Sciatic nerve (tissue), 2 donors: ENCODE measurements around the gene CRABP1. TPM values are rescaled to one million over a fixed set of nuclear protein-coding genes. Genes with fewer than 3 reads are reported as not detected.

ENCODE experiments used
- ATAC-seq: fragments of 200-7000 bp; cut with Tn5 transposase; one replicate; pipeline ENCODE4 v1.9.1; 2020; ENCODE audit warnings: mild to moderate bottlenecking, moderate library complexity
- DNase-seq: peaks from one replicate; pipeline ENCODE4 v3.0.0-alpha.2; 2020; ENCODE audit warnings: low spot score
- intact Hi-C: fragments of 100-400 bp; cut with DNase I; formaldehyde crosslinking; loops from one replicate; pipeline ENCODE4 v1.14.2; 2022
- total RNA-seq: library from RNA; stranded (reverse); fragmentation: NEBNext Ultra II Directional; extraction: Animal tissue kit (Norgen Biotek cat#: 25700); gene quantifications from one replicate; pipeline ENCODE4 v1.2.1, GENCODE V29; 2021
- donor health status: DM: no; HTN: no; CAD: no.
- donor health status: DM: no; HTN: no; CAD: no.

Gene CRABP1
- total RNA-seq, 1 donor from 2014 or later, result 28.8 TPM

DNA sequence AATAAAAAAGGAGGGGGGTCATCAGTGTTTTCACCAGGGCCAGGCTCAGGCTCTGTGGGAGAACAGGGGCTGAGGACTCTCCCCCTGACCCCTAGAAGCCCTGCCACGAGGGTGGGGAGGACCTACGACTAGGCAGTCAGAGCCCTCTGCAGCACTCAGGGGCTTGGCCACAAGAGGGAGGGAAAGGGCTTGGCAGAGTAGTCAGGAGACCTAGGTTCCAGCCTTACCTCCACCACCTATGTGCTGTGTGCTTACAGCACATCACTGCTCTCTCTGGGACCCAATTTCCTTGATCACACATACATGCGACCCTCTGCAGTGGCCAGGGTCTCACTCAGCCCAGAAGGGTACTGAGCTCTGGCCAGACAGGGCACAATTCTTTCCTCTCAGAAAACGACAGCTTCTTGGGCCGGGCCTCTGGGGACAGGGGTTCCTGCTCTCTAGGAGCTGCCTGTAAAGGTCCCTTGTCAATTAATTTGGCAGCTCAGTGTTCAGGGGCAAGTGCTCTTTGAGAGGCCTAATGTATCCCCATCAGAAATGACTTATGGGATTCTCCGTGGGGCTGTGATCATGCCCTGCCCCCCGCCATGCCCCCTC is 24.4 kb upstream of the CRABP1 start:
- ATAC-seq (no peak), DNase-seq (peak; percentile 44)
- intact Hi-C loops, result loop anchor here (5.0 kb wide), 1 partner anchor 1127 kb away; no protein-coding TSS in a partner anchor

DNA sequence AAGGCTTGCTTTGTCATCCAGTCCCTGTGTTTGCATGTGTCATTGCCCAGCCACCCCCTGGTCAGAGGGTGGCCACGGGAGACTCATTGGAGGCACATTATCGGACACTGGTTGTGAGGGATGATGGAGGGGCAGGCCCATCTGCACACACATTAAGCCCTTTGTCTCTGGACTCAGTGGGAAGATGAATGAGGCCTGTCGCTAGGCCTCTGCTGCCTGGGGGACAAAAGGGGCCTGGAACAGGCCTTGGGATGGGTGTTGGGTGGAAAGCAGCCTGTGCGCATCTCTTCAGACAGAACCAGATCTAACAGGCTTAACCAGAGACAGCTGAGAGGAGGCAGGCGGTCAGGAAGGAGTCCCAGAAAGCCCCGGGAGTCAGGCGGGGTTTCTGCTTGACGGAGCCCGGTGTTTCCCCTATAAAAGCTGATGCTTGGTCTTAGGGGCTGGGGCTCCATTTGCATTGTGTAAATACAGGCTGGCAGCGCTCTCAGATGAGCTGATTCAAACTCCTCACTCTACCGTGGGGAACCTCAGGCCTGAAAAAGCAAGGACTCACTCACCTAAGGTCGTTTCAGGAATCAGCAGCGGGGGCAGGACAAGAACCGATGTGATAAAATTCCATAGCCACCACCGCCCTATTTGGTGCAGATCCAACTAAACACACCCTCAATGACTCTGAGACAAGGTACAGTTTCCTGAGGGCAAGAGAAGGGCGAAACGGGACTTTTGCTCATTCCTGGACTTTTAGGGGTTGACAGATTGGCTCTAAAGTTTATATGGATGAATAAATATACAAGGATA is 23.7 kb upstream of the CRABP1 start:
- ATAC-seq (peak; percentile 46), DNase-seq (no peak)
- intact Hi-C loops, result loop anchor here (5.0 kb wide), 1 partner anchor 1126 kb away; no protein-coding TSS in a partner anchor

DNA sequence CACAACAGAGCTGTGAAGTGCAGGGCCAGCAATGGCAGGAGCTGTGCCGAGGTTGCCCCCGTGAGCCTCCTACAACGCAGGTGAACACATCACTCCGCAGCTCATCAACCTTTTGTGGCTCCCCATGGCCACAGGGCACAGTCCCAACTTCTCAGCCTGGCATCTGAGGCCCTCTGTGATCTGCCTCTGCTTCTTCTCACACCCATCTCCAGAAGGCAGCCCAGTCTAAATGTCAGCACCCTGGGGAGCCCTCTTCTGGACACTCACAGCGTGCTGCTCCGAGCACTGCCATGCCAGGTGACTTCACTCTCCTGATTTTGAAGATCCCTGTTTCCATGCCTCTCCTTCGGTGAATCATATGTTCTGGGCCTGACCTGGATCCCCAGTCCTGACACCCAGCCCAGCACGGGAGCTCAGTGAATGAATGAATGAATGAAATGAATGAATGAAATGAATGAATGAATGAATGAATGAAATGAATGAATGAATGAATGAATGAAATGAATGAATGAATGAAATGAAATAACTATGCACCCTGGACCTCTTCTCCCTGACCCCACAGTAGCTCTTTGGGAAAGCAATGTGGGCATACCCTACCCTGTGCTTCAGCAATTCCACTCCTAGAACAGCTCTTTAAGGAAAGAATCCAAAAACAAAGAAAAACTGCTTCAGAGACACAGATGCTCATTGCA is 22.9 kb upstream of the CRABP1 start:
- intact Hi-C loops, result loop anchor here (5.0 kb wide), 1 partner anchor 1125 kb away; no protein-coding TSS in a partner anchor
- DNase-seq, result no peak
- no peak for ATAC-seq

DNA sequence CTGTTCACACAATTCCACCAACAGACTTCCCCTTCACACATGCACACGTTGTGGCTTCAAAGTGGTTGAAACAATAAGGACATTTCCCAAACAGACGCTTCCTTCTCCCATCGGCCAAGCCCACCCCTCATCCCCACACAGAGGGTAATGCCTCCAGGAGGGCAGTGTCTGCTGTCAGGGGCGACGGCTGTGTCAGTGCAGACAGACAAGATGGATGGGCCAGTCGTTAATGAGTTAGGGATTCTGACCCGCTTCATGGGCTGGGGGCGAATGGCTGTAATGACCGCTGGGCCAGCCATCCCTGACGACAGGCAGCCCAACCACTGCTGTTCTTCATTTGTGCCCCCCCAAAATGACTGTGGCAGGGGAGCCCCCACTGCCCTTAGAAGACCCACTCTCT is 20.6 kb upstream of the CRABP1 start:
- intact Hi-C loops, result loop anchor here (5.0 kb wide), 1 partner anchor 1123 kb away; no protein-coding TSS in a partner anchor
- ATAC-seq (no peak), DNase-seq (no peak)

DNA sequence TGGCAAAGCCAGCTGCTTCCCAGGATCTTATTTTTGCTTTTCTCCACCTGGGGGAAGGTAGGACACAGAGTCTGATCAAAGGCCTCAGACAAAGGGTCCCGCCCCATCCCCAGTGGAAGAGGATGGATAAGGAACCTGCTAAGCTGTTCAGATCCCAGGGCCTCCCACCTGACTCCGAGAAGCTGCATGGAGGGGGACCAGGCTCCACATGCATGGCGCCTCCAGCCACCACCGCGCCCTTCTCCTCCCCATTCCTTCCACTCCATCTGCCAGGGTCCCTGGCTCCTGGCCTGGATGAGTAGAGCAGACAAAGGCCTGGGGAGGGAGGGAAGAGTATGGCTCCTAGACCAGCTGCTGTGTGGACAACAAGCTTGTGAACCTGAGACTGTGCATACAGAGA is 20.0 kb upstream of the CRABP1 start:
- DNase-seq, result no peak
- no peak for ATAC-seq

DNA sequence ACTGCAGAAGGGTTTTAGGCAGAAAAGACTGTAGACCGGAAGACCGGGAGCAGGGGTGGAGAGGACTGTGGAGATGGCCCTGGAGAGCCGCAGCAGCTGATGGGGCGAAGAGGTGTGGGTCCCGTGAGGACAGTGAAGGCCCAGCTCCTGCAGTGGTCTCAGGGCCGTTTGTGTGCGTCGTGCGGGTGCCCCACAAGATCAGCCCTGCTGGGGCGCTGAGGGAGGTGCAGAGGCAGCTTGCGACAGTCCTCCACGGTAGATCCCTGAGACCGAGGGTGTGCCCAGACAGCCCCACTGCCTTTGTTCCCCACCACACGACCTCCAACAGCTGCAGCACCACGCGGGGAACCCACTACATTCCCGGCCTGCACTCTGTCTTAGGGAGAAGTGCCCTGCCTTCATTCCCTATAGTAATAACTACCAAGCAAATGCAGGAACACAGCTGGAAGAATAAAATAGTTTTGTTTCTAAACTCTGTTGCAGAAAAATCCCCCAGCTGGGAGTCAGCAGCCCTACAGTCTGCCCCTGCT is 19.0 kb upstream of the CRABP1 start:
- intact Hi-C loops, result no loop called here
- ATAC-seq, result no peak
- no peak for DNase-seq

More for the DNA sequence above, 20.0 kb upstream of the CRABP1 start:
- intact Hi-C loops, result no loop called here

DNA sequence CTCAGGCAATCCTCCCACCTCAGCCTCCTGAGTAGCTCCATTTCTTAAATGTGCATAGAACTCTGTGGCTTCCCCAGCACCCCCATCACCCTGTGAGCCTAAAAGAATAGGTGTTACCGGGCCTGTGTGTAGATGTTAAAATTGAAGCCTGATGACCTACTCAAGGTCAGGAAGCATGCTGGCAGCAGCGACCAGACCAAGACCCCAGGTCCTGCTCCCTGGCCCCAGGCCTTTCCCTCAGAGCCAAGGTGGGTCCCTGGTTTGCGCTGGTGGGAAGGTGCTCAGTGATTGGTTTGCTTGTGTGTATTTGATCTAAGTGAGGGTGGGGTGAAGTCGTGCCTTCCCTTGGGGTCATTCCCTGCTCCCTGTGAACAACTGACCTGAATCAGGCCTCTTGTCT is 18.4 kb upstream of the CRABP1 start:
- ATAC-seq (no peak), DNase-seq (no peak)
- intact Hi-C loops, result no loop called here

DNA sequence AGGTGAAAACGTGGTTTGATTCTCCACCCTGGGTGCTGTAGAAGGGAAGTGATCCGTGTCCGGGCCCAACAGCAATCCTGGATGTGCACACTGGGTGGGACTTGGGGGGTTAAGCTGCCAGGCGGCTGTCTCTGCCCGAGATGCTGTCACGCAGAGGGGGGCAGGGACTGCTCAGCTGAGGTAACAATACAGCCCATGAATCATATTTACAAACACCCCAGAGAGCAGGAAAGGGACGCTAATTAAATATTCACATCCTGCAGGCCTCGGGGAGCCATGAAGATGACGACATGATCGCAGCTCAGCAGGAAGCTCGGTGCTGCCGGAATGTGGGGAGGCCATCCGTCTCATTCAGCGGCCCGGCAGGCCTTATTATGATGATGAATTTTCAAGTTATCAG is 17.9 kb upstream of the CRABP1 start:
- DNase-seq, result no peak
- ATAC-seq, result no peak
- intact Hi-C loops, result no loop called here

DNA sequence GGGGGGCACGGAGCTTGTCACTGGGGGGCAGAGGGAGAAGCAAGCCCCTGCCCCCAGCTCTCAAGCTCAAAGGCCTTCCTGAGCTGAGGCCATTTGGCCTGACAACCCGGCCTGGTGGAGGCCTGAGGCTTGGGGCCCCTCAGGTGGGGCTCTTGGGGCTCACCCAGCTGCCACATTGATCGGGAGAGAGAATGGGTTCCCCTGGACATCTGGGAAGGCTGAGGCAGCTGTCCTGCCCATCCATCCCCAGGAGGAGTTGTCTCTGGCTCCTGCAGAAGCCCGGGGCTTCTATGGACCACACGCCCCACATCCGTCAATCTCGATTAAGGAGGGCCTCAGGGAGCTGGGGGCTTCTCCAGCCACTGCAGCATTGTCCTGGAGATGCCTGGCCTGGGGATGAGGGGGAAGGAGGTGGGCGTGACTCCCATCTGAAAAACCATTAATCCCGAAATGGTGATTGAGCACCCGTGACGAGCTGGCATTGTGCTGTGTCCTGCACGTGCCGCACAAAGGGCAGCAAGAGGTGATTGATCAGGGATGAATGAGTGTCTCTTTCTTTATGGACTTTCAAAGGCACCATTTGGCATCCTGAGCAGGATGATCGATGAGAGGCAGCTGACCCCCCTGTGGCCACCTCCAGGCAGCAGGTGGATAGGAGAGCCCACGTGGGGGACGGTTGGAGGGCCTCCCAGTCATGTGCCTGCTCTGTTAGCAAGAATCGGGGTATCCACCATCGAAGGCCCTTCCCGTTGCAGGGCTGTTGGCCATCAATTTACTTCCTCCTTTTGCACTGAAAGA is 17.2 kb upstream of the CRABP1 start:
- ATAC-seq (no peak), DNase-seq (no peak)
- intact Hi-C loops, result no loop called here

DNA sequence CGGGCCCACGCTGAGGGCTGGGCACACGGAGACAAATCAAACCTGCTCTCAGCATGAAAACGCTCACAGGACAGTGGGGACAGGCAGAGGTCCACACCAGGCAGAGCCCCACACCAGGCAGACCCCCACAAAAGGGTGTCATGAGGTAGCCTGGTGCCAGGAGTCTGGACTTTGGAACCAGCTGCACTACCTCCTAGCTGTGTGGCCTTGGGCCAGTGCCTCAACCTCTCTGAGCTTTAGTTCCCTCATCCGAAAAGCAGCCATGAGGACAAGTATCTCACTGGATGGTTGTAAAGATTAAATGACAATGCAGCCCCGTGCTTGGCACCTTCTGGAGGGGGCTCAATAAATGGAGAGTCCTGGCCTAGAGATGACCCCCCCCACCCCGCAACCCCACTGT is 16.5 kb upstream of the CRABP1 start:
- no peak for ATAC-seq
- DNase-seq, result no peak
- intact Hi-C loops, result no loop called here

DNA sequence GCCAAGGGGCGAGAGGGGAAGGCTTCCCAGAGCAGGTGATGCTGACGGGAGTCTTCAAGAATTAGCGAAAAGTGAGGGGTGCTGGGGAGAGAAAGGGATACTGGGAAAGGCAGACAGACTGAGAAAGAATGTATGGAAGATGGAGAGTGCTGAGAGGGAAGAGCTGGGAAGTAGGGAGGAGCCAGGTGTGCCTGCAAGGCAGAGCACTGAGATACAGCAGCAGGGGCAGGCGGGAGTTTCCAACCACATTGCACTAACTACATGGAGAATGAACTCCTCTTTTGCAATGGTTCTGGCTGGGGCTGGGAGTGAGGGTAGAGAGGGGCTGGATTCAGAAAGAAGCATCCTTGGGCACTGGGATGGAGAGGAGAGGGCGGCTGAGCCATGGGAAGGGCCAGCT is 16.0 kb upstream of the CRABP1 start:
- DNase-seq (no peak), ATAC-seq (no peak)
- intact Hi-C loops, result no loop called here

DNA sequence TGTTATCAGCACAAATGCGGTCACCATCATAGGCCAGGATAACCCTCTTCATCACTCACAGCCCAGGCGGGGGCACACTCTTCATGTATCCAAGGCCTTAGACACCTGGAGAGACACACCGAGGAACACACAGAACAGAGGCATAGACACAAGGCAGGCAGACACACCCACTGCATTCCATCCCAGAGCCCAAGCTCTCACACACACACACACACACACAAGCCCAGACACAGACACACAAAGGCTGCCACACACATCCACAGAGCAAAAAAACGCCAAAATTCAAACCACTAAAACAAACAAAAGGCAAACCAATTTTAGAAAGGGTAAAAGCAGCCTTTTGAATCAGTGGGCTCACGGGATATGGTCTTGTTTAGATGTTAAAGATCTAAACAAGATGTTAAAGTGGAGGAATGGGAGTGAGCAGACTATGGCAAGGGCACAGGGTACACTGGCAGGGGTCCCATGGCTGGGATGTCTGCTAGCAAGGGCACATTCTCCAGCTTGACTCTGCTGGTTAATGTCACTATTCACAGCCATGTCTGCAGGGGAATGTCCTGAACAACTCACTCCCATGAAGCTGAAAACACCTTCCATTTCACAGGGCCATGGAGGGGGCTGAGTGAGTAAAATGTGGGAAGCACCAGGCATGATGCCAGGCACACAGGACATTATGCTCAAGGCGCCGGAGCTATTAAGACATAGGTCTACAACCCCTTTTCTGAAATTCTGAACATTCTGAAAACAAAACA is 14.9 kb upstream of the CRABP1 start:
- no peak for ATAC-seq
- intact Hi-C loops, result no loop called here
- no peak for DNase-seq

DNA sequence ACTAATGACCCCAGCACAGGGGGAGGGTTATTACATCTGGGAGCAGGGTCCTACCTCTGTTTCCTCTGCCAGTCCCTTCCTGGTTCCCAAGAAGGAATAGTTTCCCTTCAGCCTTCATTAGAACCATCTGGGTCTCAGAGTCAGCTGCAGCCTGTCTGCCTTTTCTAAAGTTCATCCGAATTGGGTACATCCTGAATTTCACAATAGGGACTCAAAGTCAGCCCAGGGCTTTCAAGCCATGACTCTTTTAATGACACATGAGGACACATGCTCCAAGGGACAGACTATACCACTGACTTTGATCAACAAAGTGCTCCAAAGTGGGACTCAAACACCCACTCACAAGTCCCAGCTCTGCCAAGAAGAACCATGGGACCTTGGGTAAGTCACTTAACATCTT is 12.7 kb upstream of the CRABP1 start:
- no peak for DNase-seq
- ATAC-seq, result peak; percentile 65
- intact Hi-C loops, result no loop called here

DNA sequence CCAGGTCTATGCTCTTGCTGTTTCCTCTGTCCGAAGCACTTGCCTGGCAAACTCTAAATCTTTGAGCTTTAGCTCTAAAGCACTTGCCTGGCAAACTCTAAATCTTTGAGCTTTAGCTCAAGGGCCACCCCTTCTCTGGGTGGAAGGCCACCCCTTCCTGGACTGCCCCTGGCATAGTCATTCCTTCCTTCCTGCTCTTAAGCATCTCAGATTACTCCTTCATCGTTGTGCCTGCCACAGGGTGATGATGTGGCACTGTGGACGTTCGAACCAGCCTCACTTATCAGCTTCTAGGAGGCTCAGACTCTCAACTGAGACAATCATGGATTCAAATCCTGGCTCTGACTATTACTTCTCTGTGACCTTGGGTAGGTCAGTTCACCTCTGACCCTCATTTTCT is 10.5 kb upstream of the CRABP1 start:
- intact Hi-C loops, result no loop called here
- ATAC-seq (no peak), DNase-seq (no peak)

DNA sequence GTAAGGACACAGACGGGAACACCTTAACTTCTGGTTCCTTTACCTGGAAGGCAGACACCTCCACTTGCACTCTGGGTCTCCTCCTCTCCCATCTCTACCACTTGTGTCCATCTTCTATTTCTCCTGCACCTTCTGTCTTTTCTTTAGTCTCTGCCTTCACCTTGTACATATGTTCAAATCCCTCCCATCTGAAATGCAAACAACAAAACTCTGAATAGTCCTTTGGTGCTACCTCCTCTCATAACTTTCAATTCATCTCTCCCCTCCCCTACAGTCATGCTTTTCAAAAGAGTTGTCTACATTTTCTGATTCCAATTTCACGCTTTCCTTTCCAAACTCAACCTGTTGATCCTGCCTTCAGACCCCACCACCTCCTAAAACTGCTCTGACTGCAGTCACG is 5.3 kb upstream of the CRABP1 start:
- ATAC-seq (no peak), DNase-seq (no peak)
- intact Hi-C loops, result no loop called here

DNA sequence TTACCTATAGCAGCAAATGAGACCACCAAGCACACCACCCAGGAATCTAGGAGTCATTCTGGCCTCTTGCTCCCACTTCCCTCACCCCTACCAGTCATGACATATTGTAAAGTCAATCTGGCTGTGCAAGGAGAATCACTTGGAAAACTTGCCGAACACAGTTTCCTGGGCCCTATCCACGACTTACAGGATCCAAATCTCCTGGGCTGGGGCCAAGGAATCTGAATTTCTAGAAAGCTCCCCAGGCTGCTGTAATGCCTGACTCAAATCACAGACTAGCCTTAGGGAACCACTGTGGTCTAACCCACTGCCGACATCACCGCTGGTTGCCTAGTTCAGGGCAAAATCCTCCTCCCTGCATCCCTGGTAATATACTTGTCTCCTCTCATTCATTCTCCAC is 4.2 kb upstream of the CRABP1 start:
- intact Hi-C loops, result no loop called here
- DNase-seq, result no peak
- ATAC-seq, result no peak

DNA sequence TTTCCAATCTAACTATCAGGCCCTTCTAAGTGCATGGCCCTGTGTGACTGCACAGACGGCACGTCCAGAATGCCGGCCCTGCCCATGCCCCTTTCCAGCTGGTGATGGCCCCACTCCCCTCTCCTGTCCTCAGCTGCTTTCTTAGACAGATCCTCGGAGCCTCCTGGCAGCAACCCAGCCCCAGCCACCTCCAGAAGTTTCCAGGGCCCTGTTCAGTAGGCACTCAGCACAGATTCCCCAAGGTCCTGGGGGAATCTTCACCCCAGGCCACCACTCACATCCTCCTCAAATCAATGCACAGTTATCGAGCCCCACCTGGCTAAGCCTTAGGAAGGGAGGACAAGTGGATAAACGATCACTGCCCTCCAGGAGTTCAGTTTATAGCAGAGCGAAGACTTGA is 1.4 kb upstream of the CRABP1 start:
- ATAC-seq (no peak), DNase-seq (no peak)
- intact Hi-C loops, result no loop called here

DNA sequence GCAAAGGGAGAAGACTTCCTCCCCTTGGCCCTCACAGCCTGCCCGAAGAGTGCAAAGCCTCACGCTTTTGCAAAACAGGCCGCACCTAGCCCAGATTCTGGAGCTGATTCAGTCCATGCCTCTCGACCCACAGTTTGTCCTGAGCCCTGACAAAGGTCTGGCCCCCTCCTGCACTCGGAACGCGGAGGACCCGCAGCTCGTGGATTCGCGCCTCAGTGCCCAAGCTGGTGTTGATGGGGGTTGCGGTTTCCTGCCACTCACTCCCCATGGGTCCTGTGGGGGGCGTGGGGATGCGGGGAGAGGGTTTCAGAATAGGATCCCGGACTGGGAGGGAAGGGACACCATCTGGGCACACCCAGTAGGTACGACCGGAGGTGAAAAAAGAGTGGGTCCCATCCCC is 594 bp upstream of the CRABP1 start:
- intact Hi-C loops, result no loop called here
- DNase-seq (no peak), ATAC-seq (no peak)
